NCI-H510A (cell line): ENCODE data around the gene PKLR.
"Not testable (repeated sequence)": the region's sequence is repeated elsewhere in the genome, so short reads cannot be mapped to it uniquely, and the experiment has no call there.

Source experiments
- DNase-seq: peaks from one replicate; lab custom pipeline; 2025; lab: John Stamatoyannopoulos, UW

The PKLR gene

GRCh38 chr1:155255243-155256007, 45.8 kb downstream of the PKLR start, which contains the start of gene ENTREP3:
ENTREP3 (minus strand) TSS chr1:155255483; CDS start chr1:155254877, 606 bp downstream.
- peak; percentile 49 for DNase-seq

GRCh38 chr1:155254714-155255242, 46.5 kb downstream of the PKLR start:
- no peak for DNase-seq

- no peak for DNase-seq
These were observed 47.0 kb downstream of the PKLR start for GRCh38 chr1:155254228-155254713.

GRCh38 chr1:155253797-155254196, 47.4 kb downstream of the PKLR start:
- no peak for DNase-seq

- no peak for DNase-seq
These were observed 48.0 kb downstream of the PKLR start for GRCh38 chr1:155253208-155253607.

GRCh38 chr1:155251566-155251965, 49.7 kb downstream of the PKLR start:
- no peak for DNase-seq

- peak; percentile 85 for DNase-seq
These were observed 50.4 kb downstream of the PKLR start for GRCh38 chr1:155250633-155251449.

- DNase-seq, result no peak
These were observed 51.0 kb downstream of the PKLR start for GRCh38 chr1:155250246-155250632.

GRCh38 chr1:155247667-155248553, 53.3 kb downstream of the PKLR start:
- DNase-seq, result no peak

- DNase-seq, result not testable (repeated sequence)
These were observed 54.4 kb downstream of the PKLR start for GRCh38 chr1:155246796-155247195.

- no peak for DNase-seq
These were observed 56.1 kb downstream of the PKLR start for GRCh38 chr1:155245163-155245524.

GRCh38 chr1:155244368-155245162, 56.7 kb downstream of the PKLR start:
- peak; percentile 97 for DNase-seq

GRCh38 chr1:155242805-155243358, 58.4 kb downstream of the PKLR start:
- no peak for DNase-seq

- no peak for DNase-seq
These were observed 59.4 kb downstream of the PKLR start for GRCh38 chr1:155241841-155242264.

- peak; percentile 48 for DNase-seq
These were observed 60.1 kb downstream of the PKLR start for GRCh38 chr1:155241069-155241679.
